Stimulated activated CD4-positive, alpha-beta T cell treated with anti-CD3 and anti-CD28 coated beads, Interleukin-15, amount 100 ng/mL, for 24 hours (primary cell): ENCODE results near the gene LSM4.
A peak's percentile ranks its signal among the peaks of the same experiment; 100 is the strongest.

Experiments used
- DNase-seq: peaks from one replicate; pipeline ENCODE4 v3.0.0-alpha.2; 2020

The LSM4 gene

GRCh38 chr19:18290302-18291018, 32.4 kb downstream of the LSM4 start:
- DNase-seq: peak; percentile 97

GRCh38 chr19:18289471-18290301, 33.2 kb downstream of the LSM4 start:
- no peak for DNase-seq

- no peak for DNase-seq
These were observed 34.8 kb downstream of the LSM4 start for GRCh38 chr19:18287836-18288772.

GRCh38 chr19:18286973-18287635, 35.8 kb downstream of the LSM4 start:
- DNase-seq: no peak

GRCh38 chr19:18284712-18285360, 38.0 kb downstream of the LSM4 start:
- peak; percentile 76 for DNase-seq

- DNase-seq: no peak
These were observed 39.5 kb downstream of the LSM4 start for GRCh38 chr19:18283338-18283737.

GRCh38 chr19:18282788-18283141, 40.1 kb downstream of the LSM4 start:
- peak; percentile 46 for DNase-seq

GRCh38 chr19:18282021-18282787, 40.7 kb downstream of the LSM4 start:
- DNase-seq: peak; percentile 54

- peak; percentile 98 for DNase-seq
These were observed 41.5 kb downstream of the LSM4 start, which contains the start of gene JUND for GRCh38 chr19:18281082-18282020. Gene JUND (minus strand): TSS chr19:18281622. CDS start chr19:18281484, 138 bp downstream.

- DNase-seq: peak; percentile 82
These were observed 42.4 kb downstream of the LSM4 start for GRCh38 chr19:18280247-18281081.

GRCh38 chr19:18279516-18280246, 43.2 kb downstream of the LSM4 start:
- DNase-seq: peak; percentile 93

GRCh38 chr19:18279266-18279515, 43.7 kb downstream of the LSM4 start:
- no peak for DNase-seq

GRCh38 chr19:18278521-18279265, 44.2 kb downstream of the LSM4 start:
- DNase-seq: peak; percentile 66

GRCh38 chr19:18274781-18275356, 48.0 kb downstream of the LSM4 start:
- DNase-seq: no peak

GRCh38 chr19:18274219-18274780, 48.6 kb downstream of the LSM4 start, which contains the start of gene IQCN:
Gene IQCN (minus strand): TSS chr19:18274452. CDS start chr19:18269478, 4,974 bp downstream.
- peak; percentile 39 for DNase-seq

GRCh38 chr19:18273561-18274218, 49.2 kb downstream of the LSM4 start:
- no peak for DNase-seq
